Measurements from ENCODE around the gene CTNNBL1.
"Not testable (repeated sequence)": the region's sequence is repeated elsewhere in the genome, so short reads cannot be mapped to it uniquely, and the experiment has no call there.

Gene CTNNBL1

DNA sequence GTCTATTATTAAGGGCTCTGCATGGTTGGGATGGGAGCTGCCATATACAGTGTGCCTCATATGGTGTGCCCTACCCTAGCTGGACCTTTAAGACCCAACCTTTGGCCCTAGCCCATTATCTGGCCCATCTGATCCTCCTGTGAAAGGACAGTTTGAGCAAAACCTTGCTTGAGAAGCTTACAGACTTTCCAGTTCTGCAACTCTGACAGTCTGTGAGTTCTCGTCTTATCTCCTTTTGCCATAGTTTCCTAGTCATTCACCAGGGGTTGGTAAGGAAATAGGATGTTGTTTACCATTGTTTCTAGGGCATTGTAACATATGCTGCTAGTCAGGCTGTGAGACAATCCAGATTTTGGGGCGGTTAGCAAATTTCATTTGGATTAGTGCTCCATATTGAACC lies 17.2 kb downstream of the CTNNBL1 start:
- no peak overlapping the region for H3K4me3 ChIP-seq (ENCODE audit: control insufficient read depth, low read depth, low read length)
- DNase-seq (ENCODE audit: low read depth), result no peak
- TF ChIP-seq, protein P1, sequence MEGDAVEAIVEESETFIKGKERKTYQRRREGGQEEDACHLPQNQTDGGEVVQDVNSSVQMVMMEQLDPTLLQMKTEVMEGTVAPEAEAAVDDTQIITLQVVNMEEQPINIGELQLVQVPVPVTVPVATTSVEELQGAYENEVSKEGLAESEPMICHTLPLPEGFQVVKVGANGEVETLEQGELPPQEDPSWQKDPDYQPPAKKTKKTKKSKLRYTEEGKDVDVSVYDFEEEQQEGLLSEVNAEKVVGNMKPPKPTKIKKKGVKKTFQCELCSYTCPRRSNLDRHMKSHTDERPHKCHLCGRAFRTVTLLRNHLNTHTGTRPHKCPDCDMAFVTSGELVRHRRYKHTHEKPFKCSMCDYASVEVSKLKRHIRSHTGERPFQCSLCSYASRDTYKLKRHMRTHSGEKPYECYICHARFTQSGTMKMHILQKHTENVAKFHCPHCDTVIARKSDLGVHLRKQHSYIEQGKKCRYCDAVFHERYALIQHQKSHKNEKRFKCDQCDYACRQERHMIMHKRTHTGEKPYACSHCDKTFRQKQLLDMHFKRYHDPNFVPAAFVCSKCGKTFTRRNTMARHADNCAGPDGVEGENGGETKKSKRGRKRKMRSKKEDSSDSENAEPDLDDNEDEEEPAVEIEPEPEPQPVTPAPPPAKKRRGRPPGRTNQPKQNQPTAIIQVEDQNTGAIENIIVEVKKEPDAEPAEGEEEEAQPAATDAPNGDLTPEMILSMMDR (conservative IDR thresholded peaks at IDR 0.05; ENCODE audit: control insufficient read depth, insufficient read depth, low read depth, low read length), result no peak

DNA sequence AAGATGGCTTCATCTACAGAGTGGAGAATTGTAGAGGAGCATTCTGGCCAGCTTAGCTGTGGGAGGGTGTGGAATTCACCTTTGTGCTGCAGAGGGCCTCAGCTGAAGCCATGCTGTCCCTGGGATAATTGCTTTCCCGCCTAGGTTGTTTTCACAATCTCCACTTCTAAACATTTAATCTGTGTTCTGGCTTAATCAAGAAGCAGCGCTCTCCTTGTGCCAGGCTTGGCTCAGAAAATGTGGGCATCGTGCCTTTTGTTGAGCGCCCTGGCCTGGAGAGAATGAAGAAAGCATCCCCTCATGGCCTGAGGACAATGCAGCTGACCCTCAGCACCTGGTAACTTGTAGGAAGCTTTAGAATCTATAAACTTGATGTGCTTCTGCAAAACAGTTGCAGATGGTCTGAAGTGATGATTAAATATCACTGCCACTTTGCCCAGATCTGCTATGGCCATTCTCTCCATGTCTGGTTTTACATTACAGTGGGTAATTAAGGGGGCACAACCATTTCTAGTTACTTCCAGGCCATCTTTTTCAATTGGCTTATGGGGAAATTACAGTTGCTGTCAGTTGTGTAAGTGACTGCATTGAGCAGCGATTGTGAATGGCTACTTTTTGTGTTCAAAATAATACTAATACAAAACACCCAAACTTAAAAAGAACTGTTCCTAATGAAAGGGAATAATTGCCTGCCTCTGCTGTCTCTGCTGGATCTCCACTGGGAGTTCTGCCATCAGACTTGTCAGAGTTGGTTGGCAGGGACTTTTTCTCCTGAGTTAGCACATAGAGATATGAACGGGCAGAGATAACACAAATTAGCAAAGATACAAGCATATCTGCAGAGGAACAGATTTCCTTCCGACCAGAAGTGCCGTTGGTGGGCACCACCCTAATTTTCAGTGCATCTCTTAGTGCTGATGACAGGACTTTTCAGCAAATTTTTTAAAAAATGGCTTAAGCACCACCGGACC lies 18.4 kb downstream of the CTNNBL1 start:
- TF ChIP-seq, protein P1 (conservative IDR thresholded peaks at IDR 0.05; ENCODE audit: control insufficient read depth, insufficient read depth, low read depth, low read length), result no peak
- no peak for DNase-seq (ENCODE audit: low read depth)
- H3K4me3 ChIP-seq (ENCODE audit: control insufficient read depth, low read depth, low read length), result no peak overlapping the region

GRCh38 chr20:37713396-37713795 lies 19.6 kb downstream of the CTNNBL1 start:
- no peak for DNase-seq (ENCODE audit: low read depth)
- TF ChIP-seq, protein P1 (conservative IDR thresholded peaks at IDR 0.05; ENCODE audit: control insufficient read depth, insufficient read depth, low read depth, low read length), result no peak
- no peak overlapping the region for H3K4me3 ChIP-seq (ENCODE audit: control insufficient read depth, low read depth, low read length)

DNA sequence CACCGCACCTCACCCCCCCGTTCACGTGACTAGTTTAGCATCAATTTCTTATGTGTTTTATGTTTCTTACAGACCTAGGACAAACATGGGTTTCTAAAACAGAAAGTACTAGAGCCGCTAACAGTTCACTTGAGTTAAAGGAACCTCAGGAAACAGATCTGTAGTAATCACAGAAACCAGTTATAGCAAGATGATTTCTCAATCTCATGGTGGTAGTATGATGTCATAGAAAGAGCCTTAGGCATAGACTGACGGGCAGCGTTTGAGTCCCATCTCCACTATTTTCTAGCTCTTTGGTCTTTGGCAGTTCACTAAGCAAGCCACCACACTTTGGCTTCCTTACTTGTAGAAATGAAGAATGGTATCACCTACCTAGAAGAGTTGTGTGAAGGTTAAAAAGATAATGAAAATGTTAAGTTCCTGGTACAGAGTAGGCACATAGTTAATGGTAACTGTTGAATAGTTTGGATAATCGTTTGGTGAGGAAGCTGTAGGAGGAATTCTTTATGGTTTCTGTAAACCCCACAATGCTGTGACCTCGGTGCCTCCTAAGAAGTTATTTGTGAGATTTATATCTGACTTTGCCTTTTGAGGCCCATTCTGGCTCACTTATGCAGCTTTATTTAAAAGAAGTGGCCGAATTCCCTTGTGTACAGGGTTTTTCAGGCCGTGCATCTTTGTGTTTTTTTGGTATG lies 21.3 kb downstream of the CTNNBL1 start:
- TF ChIP-seq, protein P1 (conservative IDR thresholded peaks at IDR 0.05; ENCODE audit: control insufficient read depth, insufficient read depth, low read depth, low read length), result no peak
- DNase-seq (ENCODE audit: low read depth), result peak; percentile 25
- H3K4me3 ChIP-seq (ENCODE audit: control insufficient read depth, low read depth, low read length), result no peak overlapping the region

DNA sequence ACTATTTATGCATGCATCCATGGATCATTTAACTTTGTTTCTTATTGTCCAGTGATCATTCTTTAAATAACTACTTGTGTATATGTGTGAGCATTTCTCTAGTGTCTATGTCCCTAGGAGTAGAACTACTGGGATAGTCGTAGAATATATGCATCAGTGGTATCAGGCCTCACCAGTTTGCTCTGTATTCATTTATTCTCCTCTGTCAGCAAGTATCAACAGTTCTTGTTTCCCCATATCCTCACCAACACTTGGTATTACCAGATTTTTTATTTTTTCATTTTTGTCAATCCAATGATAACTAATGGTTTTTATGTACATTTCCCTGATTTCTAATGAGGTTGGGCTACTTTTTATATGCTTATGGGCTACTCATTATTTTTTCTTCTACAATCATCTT lies 27.9 kb downstream of the CTNNBL1 start:
- no peak overlapping the region for H3K4me3 ChIP-seq (ENCODE audit: control insufficient read depth, low read depth, low read length)
- TF ChIP-seq, protein P1 (conservative IDR thresholded peaks at IDR 0.05; ENCODE audit: control insufficient read depth, insufficient read depth, low read depth, low read length), result no peak
- no peak for DNase-seq (ENCODE audit: low read depth)

- not testable (repeated sequence) for DNase-seq (ENCODE audit: low read depth)
Measured at GRCh38 chr20:37722312-37722711, 28.5 kb downstream of the CTNNBL1 start.

DNA sequence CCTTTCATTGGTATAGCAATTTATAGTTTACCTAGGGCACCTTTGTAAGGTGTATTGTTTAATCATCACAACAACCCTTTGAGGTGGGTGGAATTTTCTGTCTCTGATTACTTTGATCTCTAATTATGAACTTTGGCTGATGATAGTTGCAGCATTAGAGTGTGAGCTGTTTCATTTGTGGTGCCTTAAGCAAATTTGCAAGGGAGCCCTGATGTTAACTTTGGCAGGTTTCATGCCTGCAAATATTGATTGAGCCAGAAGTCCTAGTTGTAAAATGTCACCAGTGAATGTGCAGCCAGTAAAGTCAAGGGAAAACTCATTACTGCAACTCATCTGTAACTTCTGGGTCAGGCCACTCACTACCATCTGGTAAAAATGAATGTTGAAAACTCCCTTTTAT lies 29.8 kb downstream of the CTNNBL1 start:
- TF ChIP-seq, protein P1 (conservative IDR thresholded peaks at IDR 0.05; ENCODE audit: control insufficient read depth, insufficient read depth, low read depth, low read length), result no peak
- DNase-seq (ENCODE audit: low read depth), result no peak

More at GRCh38 chr20:37722312-37722711, 28.5 kb downstream of the CTNNBL1 start:
- not testable (repeated sequence) for H3K4me3 ChIP-seq (ENCODE audit: control insufficient read depth, low read depth, low read length)

More for the DNA sequence above, 29.8 kb downstream of the CTNNBL1 start:
- H3K4me3 ChIP-seq (ENCODE audit: control insufficient read depth, low read depth, low read length), result no peak overlapping the region

Measured in fibroblast of mammary gland (primary cell).